Stimulated activated CD4-positive, alpha-beta T cell treated with anti-CD3 and anti-CD28 coated beads, Interleukin-1b, Interleukin-23, amount 100 ng/mL, for 48 hours (primary cell): ENCODE data around the gene TTLL12.
"Not testable (repeated sequence)": the region's sequence is repeated elsewhere in the genome, so short reads cannot be mapped to it uniquely, and the experiment has no call there.

ENCODE experiments used
- DNase-seq: peaks from one replicate; pipeline ENCODE4 v3.0.0-alpha.2; 2020

The TTLL12 gene

DNA sequence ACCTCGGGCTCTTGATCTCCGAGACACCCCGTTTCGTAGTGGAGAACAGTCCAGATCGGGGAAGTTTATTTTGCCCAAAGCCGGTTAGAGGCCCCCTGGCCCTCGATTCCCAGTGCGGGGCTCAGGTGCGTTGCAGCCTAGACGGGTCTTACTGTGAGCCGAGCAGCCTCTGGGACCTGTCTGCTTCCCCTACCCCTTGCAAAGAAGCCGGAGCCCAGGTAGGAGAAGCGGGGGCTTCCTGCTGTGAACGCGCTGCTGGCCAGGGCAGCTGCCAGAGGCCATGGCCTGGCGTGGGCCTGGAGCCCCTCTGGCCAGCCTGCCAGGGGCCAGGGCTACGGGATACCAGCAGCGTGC is 35.0 kb downstream of the TTLL12 start:
- no peak for DNase-seq

DNA sequence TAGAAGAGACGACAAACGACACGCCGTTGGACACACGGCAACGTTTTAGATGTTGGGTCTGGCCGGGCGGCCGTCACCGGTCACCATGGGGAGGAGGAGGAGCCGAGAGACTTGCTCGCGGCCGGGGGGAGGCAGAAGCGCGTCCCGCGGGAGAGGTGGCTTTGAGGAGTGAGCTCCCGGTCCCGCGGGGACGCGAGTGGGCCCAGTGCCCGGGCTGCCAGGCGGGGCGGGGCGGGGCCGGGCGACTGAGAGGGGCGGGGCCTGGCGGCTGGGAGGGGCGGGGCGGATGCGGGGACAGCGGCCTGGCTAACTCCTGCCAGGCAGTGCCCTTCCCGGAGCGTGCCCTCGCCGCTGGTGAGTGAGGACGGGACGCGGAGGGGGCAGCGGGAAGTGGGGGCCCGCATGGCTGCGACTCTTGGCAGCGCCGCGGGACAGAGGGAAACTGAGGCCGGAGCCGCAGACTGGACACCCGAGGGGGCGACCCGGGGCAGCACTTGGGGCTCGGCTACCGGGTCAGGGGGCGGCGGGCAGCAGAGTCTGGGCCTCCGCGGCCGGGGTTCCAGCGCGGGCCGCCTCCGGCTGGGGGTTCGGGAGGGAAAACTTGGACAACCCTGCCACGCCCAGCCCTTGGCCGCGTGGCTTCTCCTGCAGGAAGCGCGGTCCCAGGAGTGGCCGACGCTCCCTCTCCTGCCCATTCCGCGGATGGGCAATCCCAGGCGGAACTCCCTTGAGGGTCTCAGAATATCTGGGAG is 35.5 kb downstream of the TTLL12 start, which contains the start of gene TSPO:
Gene TSPO, plus strand, starts transcription at position 309 of the 752 bp plus-strand sequence. CDS start 7,680 bp downstream, outside the sequence.
- DNase-seq: peak; percentile 44

DNA sequence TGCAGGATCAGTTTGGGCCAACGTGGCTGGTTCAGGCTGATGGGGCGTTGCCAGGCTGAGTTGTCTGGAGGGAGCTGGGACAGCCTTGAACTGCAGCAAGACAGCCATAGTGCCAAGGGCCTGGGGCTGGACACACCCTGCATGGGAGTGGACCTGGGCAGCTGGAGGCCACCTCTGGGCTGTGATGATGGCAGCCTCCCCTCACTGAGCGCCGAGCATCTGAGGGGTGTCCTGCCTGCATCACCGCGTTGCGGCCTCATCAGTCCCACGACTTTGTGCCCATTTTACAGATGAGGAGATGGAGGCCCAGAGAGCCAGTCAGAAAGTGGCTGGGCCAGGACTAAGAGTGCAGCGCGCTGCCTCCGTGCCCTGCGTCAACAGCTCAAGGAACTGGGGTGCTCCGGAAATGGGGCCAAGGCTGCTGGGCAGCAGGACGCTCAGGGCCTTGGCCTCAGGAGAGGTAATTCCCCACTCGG is 36.2 kb downstream of the TTLL12 start:
- no peak for DNase-seq

DNA sequence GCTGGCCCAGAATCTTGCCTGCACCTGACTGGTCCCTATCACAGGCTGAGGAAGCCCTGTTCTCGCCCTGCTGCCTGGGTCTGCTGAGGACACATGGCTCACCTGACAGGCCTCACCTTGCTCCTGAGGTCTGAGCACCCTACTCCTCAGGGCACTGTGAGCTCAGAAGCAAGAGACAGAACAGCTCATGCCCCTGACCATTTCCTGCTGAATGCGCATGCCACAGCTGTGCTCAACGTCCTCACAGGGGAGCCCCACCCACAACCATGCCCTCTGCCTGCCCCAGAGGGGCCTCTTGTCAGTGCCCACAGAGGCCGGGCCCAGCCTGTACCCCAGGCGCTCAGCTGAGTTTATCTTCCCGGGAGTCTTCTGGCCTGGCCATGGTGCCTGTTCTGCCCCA is 38.4 kb downstream of the TTLL12 start:
- DNase-seq: no peak

DNA sequence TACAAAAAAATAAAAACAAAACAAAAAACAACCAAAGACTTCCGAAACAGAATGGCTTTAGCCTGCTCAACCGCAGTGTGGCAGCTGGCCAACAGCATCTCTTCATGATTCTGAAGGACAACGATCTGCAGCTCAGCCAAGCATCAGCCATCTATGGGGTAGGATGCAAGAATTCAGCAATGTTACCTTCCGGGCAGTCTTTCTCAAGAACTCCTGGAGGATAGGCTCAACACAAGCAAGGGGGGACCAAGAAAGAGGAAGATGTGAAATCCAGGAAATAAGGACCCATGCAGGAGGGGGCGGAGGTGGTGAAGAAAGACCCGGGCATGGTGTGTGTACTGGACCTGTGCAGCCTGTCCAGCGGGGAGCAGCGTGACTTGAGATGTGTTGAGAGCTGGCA is 39.1 kb downstream of the TTLL12 start:
- no peak for DNase-seq

DNA sequence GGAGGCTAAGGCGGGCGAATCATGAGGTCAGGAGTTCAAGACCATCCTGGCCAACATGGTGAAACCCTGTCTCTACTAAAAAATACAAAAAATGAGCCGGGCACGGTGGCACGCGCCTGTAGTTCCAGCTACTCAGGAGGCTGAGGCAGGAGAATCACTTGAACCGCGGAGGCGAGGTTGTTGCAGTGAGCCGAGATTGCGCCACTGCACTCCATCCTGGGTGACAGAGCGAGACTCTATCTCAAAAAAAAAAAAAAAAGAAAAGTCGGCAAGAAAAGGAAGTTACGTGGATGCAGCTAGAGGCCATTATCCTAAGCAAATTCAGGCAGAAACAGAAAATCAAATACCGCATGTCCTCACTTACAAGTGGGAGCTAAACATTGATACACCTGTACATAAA is 40.6 kb downstream of the TTLL12 start:
- not testable (repeated sequence) for DNase-seq

DNA sequence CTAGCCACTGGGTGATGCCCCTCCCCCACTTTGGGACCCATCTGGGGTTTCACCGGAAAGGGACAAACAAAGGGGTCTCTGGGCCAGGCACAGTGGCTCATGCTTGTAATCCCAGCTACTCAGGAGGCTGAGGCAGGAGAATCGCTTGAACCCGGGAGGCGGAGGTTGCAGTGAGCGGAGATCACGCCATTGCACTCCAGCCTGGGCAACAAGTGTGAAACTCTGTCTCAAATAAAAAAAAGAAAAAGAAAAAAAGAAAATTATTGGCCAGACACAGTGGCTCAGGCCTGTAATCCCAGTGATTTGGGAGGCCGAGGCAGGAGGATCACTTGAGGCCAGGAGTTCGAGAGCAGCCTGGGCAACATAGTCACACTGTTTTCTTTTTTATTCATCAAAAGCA is 41.6 kb downstream of the TTLL12 start:
- not testable (repeated sequence) for DNase-seq

DNA sequence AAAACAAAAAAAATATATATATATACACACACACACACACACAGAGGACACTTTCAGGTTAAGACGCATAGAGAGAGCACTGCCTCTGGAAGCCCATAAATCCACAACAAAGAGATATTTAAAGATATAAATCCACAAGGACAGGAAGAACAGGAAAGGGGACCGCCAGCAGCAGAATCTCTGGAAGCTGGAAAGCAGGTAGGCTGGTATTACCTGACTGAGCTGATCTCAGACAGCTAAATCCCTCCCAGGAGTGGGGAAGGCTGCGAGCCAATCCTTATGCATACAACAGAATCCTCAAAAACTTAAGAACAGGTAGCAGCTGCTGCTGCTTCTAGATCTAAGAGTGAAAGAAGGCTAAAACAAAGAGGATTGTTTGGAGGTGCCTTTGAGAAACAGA is 42.0 kb downstream of the TTLL12 start:
- no peak for DNase-seq

DNA sequence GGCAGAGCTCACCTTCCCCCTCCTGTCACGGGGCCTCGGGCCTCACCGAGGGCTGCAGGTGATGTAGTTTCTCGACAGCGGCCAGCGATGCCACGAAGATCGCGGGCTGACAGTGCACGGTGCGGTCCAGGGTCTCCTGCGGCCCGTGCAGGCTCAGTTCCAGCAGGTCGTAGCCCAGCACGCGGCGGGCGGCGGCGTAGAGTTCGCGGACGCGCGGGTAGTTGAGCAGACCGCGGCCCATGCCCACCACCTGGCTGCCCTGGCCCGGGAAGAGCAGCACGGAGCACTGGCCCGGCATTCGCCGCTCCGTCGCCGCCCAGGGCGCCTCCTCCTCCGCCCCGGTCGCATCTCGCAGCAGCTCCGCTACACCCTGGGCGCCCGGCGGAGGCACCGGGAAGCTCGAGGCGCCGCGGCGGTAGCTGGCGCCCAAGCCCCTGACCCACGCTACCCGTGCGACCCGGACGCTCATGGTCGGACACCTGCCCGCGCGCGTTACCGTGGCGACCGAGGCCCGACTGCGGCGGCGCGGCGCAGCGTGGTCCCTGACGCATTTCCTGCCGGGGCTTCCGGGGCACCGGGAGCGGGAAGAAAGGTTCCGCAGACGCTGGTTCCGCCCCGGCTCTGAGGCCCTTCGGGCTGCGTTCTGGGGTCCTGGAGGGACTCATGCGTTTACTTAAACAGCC is 43.9 kb downstream of the TTLL12 start, which contains the start of gene MCAT:
Gene MCAT, minus strand, starts transcription at position 519 of the 683 bp plus-strand sequence. Its CDS starts 50 bp downstream, at position 469.
- DNase-seq: peak; percentile 82

DNA sequence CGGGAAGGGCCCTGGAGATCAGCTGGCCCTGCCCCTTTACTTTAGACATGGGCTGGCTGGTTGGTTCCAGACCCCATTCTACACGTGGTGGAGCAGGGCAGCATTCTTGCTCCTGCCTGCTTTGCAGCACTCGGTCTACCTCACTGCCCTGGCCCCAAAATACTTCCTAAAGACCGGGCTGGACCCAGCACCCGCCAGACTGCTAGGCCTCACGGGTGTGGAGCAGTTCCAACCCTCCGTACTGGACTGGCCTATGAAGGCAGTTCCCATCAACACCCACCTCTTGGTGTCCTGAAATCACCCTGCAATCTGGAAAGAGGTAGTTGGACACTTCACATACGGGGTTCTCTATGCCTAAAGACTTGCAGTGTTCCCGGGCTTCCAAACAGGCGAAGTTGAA is 50.1 kb downstream of the TTLL12 start:
- no peak for DNase-seq

DNA sequence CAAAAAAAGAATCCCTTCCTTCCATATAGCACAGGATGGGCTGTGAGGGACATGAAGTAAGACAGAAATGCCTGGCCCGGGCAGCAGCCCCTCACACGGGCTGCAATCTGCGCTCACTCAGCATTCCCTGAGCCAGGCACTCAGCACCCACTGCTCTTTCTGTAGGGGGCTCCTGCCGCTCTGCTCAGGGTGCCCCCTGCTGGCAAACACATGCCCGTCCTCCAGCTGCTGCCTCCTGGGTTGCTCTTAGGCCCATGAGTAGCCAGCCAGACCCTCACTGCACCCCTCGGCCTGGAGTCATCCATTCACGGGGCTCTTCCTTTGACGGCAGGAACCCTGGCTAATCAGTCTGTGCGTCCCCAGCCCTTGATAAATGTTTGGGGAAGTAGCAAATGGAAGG is 50.7 kb downstream of the TTLL12 start:
- DNase-seq: peak; percentile 21

DNA sequence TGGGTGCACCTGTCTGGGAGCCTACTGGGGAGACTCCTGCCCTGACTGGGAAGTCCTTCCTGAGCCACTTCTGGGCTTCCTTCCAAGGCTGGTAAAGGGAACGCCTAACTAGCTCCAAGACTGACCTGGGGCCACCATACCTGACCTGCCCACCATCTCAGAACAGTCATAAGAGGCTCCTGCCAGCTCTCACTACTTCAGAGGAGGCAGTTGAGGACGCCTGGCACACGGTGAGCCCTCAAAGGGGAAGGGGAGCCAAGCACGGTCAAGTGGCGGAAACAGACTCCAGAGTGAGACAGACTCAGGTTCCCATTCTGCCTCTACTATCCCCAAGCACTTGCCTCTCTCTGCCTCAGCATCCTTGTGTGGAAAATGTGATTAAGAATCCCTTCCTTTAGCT is 51.4 kb downstream of the TTLL12 start:
- DNase-seq: no peak

DNA sequence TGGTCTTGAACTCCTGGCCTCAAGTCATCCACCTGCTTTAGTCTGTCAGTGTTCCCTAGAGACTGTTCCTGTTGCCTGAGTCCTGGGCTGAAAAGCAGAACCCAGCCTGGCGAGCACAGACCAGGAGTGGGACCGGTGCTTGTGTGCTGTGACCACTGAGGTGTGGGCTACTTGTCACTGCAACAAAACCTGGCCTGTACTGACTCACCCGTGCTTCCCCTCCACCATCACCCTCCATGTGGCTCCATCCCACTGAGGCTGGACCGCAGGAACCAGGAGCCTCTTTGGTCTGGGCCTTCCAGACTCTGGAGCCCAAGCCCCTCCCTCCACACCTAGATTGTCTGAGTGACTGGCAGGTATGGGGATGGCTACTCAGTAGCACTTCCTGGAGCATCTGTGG is 52.4 kb downstream of the TTLL12 start:
- DNase-seq: no peak

DNA sequence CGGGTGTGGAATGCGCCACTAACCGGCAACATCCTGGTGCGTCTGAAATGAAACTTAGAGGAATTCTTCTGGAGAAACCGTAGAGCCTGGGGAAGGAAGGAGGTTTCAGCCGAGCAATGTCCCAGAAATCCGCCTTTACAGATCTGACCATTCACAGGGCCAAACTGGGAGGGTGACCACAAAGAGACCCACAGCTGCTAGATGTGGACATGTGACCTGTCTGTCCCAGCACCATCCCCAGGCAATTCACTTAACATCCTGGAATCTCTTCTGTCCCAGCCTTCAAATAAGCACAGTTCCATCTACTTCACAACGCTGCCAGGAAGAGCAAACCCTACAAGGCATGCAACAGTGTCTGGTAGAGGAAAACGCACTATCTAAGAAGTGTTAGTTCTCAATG is 53.5 kb downstream of the TTLL12 start:
- no peak for DNase-seq

DNA sequence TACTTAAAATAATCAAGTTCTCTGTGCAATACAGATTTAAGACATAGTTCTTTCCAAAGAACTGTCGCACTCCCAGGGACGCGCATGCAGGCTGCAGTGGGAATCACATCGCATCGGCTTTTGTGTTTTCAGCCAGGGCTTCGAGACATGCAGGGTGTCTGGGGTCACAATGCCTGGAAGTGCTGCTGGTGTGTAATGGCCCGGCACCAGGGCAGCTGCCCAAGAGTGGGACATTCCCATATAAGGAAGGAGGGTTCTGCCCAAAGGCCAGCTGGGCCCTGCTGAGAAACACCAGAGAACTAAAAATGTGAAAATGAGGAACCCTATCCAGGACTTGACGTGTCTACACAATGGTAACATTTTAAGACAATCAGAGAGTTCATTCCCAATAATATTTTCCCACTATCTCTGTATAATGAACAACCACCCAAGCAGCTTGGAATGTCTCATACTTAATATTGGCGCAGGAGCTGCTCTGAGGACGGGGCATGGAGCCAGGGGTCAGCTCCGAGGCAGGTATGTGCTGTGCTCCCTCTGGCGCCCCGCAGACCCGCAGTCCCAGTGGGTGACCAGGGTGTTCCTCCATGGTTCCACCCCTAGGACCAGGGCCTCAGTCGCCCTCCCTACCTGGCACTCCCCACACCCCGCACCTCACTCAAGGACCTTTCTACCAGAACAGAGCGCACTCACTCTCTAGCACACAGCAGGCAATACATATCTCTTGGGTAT is 55.0 kb downstream of the TTLL12 start:
- DNase-seq: no peak

DNA sequence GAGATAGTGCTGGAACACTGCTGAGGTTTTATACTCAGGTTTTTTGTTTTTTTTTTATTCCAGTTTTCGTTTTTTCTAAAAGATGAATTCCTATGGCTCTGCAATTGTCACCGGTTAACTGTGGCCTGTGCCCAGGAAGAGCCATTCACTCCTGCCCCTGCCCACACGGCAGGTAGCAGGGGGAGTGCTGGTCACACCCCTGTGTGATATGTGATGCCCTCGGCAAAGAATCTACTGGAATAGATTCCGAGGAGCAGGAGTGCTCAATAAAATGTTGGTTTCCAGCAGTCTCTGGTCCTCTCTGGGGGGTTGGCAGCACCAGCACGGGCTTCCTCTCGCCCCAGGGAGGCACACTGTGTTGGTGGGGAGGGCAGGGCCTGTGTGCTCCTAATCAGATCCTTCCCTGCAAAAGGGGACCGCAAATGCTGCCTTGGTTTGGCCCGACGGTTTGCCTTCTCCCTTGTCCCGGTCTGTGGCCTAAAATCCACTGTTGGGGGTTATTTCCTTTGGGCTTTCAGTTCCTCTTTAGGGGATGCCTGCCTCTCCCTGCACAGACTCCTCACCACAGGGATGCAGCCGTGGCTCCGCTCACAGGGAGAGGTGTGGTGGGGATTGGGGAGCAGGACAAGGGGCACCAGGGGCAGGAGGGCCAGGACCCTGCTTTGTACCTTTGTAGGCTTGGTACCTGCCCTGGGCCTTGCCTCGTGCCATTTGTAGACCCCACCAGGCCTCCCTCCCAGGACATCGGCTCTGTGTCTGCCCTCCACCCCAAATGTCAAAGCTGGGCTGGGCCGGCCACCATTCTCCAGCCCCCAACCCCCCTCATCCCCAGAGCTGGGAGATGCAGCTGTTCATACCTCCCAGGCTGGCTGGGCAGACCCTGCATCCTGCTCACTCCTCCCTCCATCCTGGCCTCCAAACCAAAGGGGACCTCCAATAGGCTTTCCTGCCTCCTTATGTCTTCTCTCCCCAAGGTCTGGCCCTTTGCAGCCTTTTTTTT is 57.2 kb downstream of the TTLL12 start:
- DNase-seq: no peak

DNA sequence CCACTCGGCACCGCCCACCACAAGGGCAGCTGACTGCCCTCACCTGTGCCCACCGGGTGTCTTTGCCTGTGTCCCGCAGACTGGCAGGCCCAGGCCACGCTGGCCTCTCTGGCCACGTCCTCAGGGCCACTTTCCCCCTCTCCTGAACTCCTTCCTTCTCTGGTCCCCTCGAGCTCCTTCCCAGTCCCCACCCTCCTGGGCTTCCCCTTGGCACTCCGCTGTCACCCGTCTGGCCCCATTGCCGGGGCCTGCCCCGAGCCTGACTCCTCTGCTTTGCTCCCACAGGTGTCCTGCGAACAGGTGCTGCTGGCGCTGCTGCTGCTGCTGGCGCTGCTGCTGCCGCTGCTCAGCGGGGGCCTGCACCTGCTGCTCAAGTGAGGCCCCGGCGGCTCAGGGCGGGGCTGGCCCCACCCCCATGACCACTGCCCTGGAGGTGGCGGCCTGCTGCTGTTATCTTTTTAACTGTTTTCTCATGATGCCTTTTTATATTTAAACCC is 58.0 kb downstream of the TTLL12 start:
- no peak for DNase-seq

DNA sequence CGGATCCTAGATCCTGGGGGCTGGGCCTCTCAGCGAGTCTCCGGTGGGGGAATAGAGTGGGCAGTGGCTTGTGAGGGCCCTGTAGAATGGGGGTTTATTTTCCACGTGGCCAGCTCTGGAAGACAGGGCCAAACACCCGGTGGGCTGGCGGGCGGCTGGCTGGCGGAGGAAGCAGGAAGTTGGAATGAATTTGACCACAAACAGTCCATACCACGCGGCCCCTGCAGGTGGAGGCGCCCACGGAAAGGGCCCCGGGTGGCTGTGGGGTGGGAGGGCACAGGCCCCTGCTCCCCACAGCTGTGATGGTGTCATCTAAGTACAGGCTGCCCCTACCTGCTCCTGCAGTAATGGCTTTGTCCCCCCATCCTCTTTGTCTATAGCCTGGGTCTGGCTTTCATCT is 58.8 kb downstream of the TTLL12 start:
- DNase-seq: no peak

DNA sequence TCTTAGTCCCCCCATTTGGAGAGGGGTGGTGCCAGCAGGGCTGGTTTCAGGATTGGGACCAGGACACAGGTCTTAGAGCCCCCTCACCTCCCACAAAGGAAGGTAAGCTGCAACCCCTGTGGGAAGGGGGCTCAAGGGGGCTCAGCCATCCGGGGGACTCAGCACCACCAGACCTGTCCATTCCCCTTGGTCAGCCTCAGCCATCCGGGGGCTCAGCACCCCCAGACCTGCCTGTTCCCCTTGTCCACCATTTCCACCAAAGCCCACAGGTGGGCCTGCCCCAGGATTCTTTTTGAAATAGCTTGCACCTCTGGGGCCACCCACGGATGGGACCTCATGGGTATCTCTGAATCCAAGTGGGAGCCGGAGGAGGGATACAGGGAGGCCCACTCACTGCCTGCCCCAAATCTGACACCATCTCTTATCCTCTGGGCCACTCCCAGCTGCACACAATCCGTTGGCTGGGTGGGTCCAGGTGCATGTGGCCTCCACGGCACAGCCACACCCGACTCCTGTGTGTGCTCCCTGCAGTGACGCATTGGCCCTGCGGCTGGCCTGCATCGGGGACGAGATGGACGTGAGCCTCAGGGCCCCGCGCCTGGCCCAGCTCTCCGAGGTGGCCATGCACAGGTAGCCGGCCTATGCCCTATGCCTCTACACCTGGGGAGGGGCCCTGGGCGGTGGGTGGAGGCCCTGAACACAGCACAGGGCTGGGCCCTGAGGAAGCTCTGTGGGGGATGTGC is 59.6 kb downstream of the TTLL12 start:
- DNase-seq: no peak

DNA sequence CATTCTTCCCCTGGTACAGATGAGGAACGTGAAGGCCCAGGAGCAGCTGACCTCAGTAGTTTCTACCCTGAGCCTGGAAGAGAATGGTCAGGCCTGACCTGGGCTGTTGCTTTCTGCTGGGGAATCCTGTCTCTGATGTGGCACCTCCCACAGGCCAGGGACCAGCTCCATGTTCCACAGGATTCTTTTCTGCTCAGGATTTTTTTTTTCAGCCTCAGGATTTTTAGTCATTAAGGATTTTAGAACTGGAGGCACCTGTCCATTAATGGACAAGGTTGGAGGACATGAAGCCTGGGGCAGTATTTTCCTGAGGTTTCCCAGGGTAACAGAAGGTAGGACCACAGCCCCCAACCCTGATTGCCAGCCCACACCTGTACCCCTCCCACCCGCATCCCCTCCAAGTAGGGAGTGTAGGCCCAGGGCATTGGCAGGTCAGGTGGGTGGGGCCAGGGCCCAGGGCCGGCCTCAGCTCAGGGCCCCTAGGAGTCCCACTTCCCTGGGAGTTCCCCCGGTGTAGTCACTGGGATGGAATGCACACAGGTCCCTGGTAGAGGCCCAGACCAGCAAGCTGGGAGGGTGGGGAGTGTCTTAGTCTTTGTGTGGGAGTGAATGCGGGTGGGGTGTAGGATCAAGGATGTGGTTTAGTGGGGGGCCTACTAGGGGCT is 60.3 kb downstream of the TTLL12 start:
- DNase-seq: no peak

DNA sequence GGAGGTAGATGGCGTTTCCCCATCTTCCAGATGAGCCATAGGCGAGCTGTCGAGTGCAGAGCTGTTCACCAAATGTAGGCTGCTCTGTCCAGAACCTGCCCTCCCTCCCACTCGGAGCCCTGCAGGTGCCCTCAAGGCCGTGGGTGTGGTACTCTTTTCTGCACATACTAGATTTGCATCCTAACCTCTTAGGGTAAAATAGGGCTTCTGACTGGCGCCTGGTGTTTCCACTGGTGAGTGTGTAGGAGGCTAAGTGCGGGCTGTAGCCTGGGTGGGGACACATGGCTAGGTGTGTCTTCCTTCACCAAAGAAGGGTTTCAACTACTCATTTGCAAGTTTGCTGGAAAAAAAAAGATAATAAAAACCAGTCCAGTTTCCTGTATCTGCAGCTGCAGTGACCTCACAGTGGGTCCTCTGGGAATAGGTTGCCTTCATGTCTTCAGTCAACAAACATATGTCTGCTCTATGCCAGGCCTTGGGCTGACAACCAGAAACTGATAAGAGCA is 67.9 kb downstream of the TTLL12 start:
- DNase-seq: no peak
